WTC11 (cell line): ENCODE measurements around the gene PIK3CA. TPM values are rescaled to one million over a fixed set of nuclear protein-coding genes. Genes with fewer than 3 reads are reported as not detected.

Source experiments
- ATAC-seq: fragments of 200-7000 bp; cut with Tn5 transposase; 2 replicates; pipeline ENCODE4 v1.10.0; 2021; ENCODE audit warnings: mild to moderate bottlenecking, moderate library complexity
- CTCF ChIA-PET: fragments of 300-600 bp; sonication (Branson Sonifier 250); formaldehyde crosslinking; loops from one replicate; lab custom pipeline; 2021; ENCODE audit warnings: antibody characterized with exemption; lab: Charles Lee
- POLR2A ChIA-PET: fragments of 350-600 bp; sonication (Branson Sonifier 250); formaldehyde crosslinking; loops from one replicate; lab custom pipeline; 2021; ENCODE audit warnings: antibody characterized with exemption; lab: Charles Lee
- DNase-seq: peaks from one replicate; pipeline ENCODE4 v3.0.0; 2021; ENCODE audit warnings: low spot score
- H3K27ac Mint-ChIP-seq: 2 replicates; pipeline ENCODE4 v1.8.0; 2021; ENCODE audit warnings: mixed read lengths
- H3K27me3 Mint-ChIP-seq: 2 replicates; pipeline ENCODE4 v1.8.0; 2021; ENCODE audit warnings: low read depth, mild to moderate bottlenecking, moderate library complexity, mixed read lengths
- H3K36me3 Mint-ChIP-seq: 2 replicates; pipeline ENCODE4 v1.8.0; 2021; ENCODE audit warnings: mixed read lengths
- H3K4me1 Mint-ChIP-seq: 2 replicates; pipeline ENCODE4 v1.8.0; 2022; ENCODE audit warnings: mixed read lengths
- H3K4me3 Mint-ChIP-seq: 2 replicates; pipeline ENCODE4 v1.8.0; 2021; ENCODE audit warnings: mild to moderate bottlenecking, moderate library complexity, mixed read lengths
- H3K9me3 Mint-ChIP-seq: 2 replicates; pipeline ENCODE4 v1.8.0; 2021; ENCODE audit warnings: mixed read lengths
- AFF4 ChIP-seq: sonication (generic); formaldehyde crosslinking; IDR thresholded peaks from 2 replicates; pipeline ENCODE4 v1.8.1; 2023; ENCODE audit warnings: mild to moderate bottlenecking, missing genetic modification reagents, borderline replicate concordance
- ATF1 ChIP-seq: sonication (generic); formaldehyde crosslinking; IDR thresholded peaks from 2 replicates; pipeline ENCODE4 v1.8.1; 2023; ENCODE audit warnings: mild to moderate bottlenecking, moderate library complexity, missing genetic modification reagents
- CDX4 ChIP-seq: fragments of 250-450 bp; sonication (Bioruptor Pico); IDR thresholded peaks from 2 replicates; pipeline ENCODE4 v1.9.0; 2021; ENCODE audit warnings: moderate library complexity, mild to moderate bottlenecking, inconsistent platforms, borderline replicate concordance
- CREM ChIP-seq: sonication (generic); formaldehyde crosslinking; IDR thresholded peaks from 2 replicates; pipeline ENCODE4 v1.8.1; 2022; ENCODE audit warnings: mild to moderate bottlenecking, missing genetic modification reagents, moderate library complexity
- ERG ChIP-seq: fragments of 250-450 bp; sonication (Bioruptor Pico); IDR thresholded peaks from 2 replicates; pipeline ENCODE4 v1.8.0; 2021; ENCODE audit warnings: mild to moderate bottlenecking
- FOXJ3 ChIP-seq: sonication (generic); formaldehyde crosslinking; IDR thresholded peaks from 2 replicates; pipeline ENCODE4 v1.9.0; 2021; ENCODE audit warnings: missing genetic modification reagents, mild to moderate bottlenecking, borderline replicate concordance
- FOXP4 ChIP-seq: sonication (generic); formaldehyde crosslinking; IDR thresholded peaks from 2 replicates; pipeline ENCODE4 v1.8.0; 2022; ENCODE audit warnings: mild to moderate bottlenecking, missing genetic modification reagents
- HMGXB4 ChIP-seq: sonication (generic); formaldehyde crosslinking; IDR thresholded peaks from 2 replicates; pipeline ENCODE4 v1.8.1; 2023; ENCODE audit warnings: mild to moderate bottlenecking, moderate library complexity, missing genetic modification reagents
- IRF1 ChIP-seq: sonication (generic); formaldehyde crosslinking; IDR thresholded peaks from 2 replicates; pipeline ENCODE4 v1.8.0; 2023; ENCODE audit warnings: missing genetic modification reagents
- MAX ChIP-seq: sonication (generic); formaldehyde crosslinking; IDR thresholded peaks from 2 replicates; pipeline ENCODE4 v1.8.0; 2022; ENCODE audit warnings: mild to moderate bottlenecking, missing genetic modification reagents
- TEAD4 ChIP-seq: sonication (generic); formaldehyde crosslinking; IDR thresholded peaks from 2 replicates; pipeline ENCODE4 v1.8.0; 2022; ENCODE audit warnings: mild to moderate bottlenecking, missing genetic modification reagents
- USF2 ChIP-seq: sonication (generic); formaldehyde crosslinking; IDR thresholded peaks from 2 replicates; pipeline ENCODE4 v1.8.1; 2023; ENCODE audit warnings: mild to moderate bottlenecking, missing genetic modification reagents, moderate library complexity
- ZBTB21 ChIP-seq: sonication (generic); formaldehyde crosslinking; IDR thresholded peaks from 2 replicates; pipeline ENCODE4 v1.8.1; 2023; ENCODE audit warnings: mild to moderate bottlenecking, missing genetic modification reagents, borderline replicate concordance
- ZMAT4 ChIP-seq: fragments of 250-450 bp; sonication (Bioruptor Pico); IDR thresholded peaks from 2 replicates; pipeline ENCODE4 v1.9.0; 2021; ENCODE audit warnings: mild to moderate bottlenecking
- ZNF232 ChIP-seq: sonication (generic); formaldehyde crosslinking; IDR thresholded peaks from 2 replicates; pipeline ENCODE4 v1.8.0; 2022; ENCODE audit warnings: mild to moderate bottlenecking, missing genetic modification reagents
- ZNF317 ChIP-seq: sonication (generic); formaldehyde crosslinking; IDR thresholded peaks from 2 replicates; pipeline ENCODE4 v1.8.1; 2023; ENCODE audit warnings: low read depth, mild to moderate bottlenecking, moderate library complexity, missing genetic modification reagents, borderline replicate concordance
- ZNF396 ChIP-seq: fragments of 250-450 bp; sonication (Bioruptor Pico); IDR thresholded peaks from 2 replicates; pipeline ENCODE4 v1.8.0; 2021; ENCODE audit warnings: mild to moderate bottlenecking, moderate library complexity, borderline replicate concordance
- ZNF423 ChIP-seq: fragments of 250-450 bp; sonication (Bioruptor Pico); IDR thresholded peaks from 2 replicates; pipeline ENCODE4 v2.1.2; 2022; ENCODE audit warnings: mild to moderate bottlenecking, moderate library complexity
- ZNF425 ChIP-seq: fragments of 250-450 bp; sonication (Bioruptor Pico); conservative IDR thresholded peaks from 2 replicates; pipeline ENCODE4 v1.9.0; 2021; ENCODE audit warnings: mild to moderate bottlenecking
- total RNA-seq: library from RNA; stranded (reverse); gene quantifications from 3 replicates; pipeline ENCODE4 v1.2.3, GENCODE V29; 2021

PIK3CA gene
- total RNA-seq, 1 experiment from 2014 or later, result 10.1 TPM

- no peak for TF ChIP-seq USF2 (CRISPR knock-in tag)
- no peak for TF ChIP-seq ZNF232 (CRISPR knock-in tag)
- TF ChIP-seq FOXJ3, result no peak
- no peak for TF ChIP-seq ERG (CRISPR knock-in tag)
- no peak for TF ChIP-seq ZNF423
- TF ChIP-seq, all 79 proteins: peak for 0
Observed at GRCh38 chr3:179141890-179142289, 6.3 kb upstream of the PIK3CA start (continued).

GRCh38 chr3:179146911-179147513, 1.1 kb upstream of the PIK3CA start:
- ATAC-seq, result peak; percentile 14
- Mint-ChIP-seq H3K4me3 (no peak overlapping the region), H3K27ac (no peak overlapping the region), H3K4me1 (peaks cover 36% of the 10 kb centered on the region), H3K36me3 (no peaks in the 10 kb centered on the region), H3K9me3 (no peaks in the 10 kb centered on the region), H3K27me3 (no peaks in the 10 kb centered on the region)
- DNase-seq, result no peak
- POLR2A ChIA-PET, result no interaction called here
- CTCF ChIA-PET, result interaction anchor here (1.0 to 1.3 kb wide), 2 partner anchors 28 to 174 kb away, joined by 3 read pairs; no protein-coding TSS in a partner anchor
- TF ChIP-seq IRF1 (CRISPR knock-in tag) (no peak), ZNF425 (CRISPR knock-in tag) (no peak), HMGXB4 (CRISPR knock-in tag) (no peak), ZBTB21 (CRISPR knock-in tag) (no peak), TEAD4 (CRISPR knock-in tag) (no peak), MAX (CRISPR knock-in tag) (no peak), CDX4 (CRISPR knock-in tag) (no peak), AFF4 (CRISPR knock-in tag) (no peak), ZNF396 (CRISPR knock-in tag) (no peak), FOXP4 (CRISPR knock-in tag) (no peak), ZMAT4 (no peak), ATF1 (no peak), ZNF317 (no peak), CREM (CRISPR knock-in tag) (no peak)
